HG03342 (cell line): ENCODE measurements around the gene SLC25A33.
"Not testable (repeated sequence)": the region's sequence is repeated elsewhere in the genome, so short reads cannot be mapped to it uniquely, and the experiment has no call there.

ENCODE experiments used
- ATAC-seq: cut with Tn5 transposase; IDR thresholded peaks from one replicate; pipeline ENCODE4 v1.9.1; 2021; ENCODE audit warnings: mild to moderate bottlenecking, moderate library complexity; ENCODE audit not compliant: unreplicated experiment

Gene SLC25A33

DNA sequence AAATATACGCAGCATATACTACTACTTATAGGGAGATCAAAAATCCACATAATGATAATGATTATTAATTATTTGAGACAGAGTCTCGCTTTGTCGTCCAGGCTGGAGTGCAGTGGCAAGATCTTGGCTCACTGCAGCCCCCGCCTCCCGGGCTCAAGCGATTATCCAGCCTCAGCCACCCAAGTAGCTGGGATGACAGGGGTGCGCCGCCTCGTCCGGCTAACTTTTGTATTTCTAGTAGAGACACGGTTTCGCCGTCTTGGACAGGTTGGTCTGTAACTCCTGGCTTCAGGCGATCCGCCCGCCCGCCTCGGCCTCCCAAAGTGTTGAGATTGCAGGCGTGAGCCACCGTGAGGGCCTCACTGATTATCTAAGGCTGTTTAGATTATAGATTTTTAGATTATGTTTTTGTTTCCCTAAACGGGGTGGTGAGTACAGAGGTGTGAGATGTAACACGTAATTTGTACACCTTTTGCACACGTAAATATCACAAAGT is 548 bp upstream of the SLC25A33 start:
- ATAC-seq = no peak

DNA sequence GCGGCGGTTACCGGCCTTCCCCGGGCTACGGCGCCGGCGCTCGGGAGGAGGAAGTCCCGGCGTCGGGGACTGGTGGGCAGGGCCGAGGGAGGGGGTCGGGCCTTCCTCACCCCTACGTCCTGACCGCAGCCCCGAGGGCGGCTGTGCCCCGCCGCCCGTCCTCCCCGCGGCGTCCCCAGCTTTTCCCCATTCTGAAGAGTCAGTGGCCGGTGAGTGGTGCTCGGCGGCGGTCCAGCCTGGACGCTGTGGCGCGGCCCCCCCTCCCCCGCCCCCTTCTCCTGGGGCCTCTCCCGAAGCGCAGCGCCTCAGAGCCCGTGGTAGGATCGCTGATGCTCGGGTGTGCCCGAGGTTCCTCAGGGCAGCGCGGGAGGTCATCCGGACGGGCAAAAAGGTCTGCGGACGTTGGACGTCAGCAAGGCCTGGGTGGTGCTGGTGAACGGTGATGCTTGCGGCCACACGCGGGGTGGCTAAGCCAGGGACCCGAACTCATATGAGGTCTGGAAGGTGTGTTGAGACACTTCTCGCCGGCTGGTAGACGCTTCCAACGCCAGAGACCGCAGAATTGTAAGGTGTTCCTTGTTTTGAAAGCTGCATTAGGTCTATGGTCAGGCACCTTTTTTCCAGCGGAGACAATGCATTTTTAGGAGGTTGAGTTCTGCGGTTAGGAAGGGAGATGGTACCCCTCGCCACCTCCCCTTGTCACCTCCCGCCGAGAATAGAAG is 725 bp downstream of the SLC25A33 start:
- peak; percentile 31 for ATAC-seq

GRCh38 chr1:9542430-9542829 is 3.2 kb downstream of the SLC25A33 start:
- no peak for ATAC-seq

DNA sequence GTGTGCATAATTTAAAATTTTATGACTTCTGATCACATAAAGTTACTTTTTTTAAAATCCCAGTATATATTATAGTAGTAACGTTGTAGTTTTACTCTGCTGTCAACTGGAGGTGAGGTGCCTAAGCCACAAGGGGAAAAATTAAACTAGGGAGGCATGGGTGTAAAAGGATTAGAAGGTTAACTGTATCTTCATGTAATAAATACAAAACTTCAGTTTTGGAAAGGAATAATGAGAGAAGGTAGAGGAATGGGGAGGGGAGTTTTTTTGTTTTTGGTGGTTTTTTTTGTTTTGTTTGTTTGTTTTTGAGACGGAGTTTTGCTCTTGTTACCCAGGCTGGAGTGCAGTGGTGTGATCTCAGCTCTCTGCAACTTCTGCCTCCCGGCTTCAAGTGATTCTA is 5.7 kb downstream of the SLC25A33 start:
- ATAC-seq = no peak

GRCh38 chr1:9549955-9550546 is 10.8 kb downstream of the SLC25A33 start:
- ATAC-seq = no peak

DNA sequence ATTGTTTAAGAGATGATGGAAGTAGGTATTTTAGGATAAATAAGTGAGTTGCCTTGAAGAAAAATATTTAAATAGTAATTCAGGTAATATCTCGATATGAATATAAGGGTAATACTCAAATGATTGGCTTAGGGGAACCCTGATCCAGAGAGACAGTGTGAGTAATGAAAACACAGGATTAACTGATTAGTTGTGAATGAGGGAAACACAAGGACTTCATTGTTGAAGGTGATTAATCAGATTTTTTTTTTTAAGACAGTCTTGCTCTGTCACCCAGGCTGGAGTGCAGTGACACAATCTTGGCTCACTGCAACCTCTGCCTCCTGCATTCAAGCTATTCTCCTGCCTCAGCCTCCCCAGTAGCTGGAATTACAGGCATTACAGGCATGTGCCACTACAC is 12.7 kb downstream of the SLC25A33 start:
- no peak for ATAC-seq

DNA sequence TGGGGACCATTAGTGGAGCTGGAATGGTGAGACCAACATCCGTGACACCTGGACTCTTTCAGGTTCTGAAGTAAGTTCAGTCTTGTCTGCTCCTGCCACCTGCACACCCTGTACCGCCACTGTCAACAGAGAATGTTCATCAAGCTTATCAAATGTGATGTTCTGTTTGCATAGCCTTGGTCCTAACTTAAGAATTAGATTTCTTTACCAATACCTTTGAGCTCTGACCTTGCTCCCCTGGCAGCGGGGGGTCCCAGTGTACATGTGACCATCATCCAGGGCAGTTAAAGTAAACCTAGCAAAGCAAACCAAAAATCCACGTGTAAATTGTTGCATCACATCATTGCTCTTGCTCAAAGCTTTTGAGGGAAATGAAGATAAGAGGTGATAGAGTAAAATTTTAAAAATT is 14.5 kb downstream of the SLC25A33 start:
- ATAC-seq = no peak

GRCh38 chr1:9555942-9556341 is 16.7 kb downstream of the SLC25A33 start:
- no peak for ATAC-seq

GRCh38 chr1:9557624-9558023 is 18.4 kb downstream of the SLC25A33 start:
- no peak for ATAC-seq

DNA sequence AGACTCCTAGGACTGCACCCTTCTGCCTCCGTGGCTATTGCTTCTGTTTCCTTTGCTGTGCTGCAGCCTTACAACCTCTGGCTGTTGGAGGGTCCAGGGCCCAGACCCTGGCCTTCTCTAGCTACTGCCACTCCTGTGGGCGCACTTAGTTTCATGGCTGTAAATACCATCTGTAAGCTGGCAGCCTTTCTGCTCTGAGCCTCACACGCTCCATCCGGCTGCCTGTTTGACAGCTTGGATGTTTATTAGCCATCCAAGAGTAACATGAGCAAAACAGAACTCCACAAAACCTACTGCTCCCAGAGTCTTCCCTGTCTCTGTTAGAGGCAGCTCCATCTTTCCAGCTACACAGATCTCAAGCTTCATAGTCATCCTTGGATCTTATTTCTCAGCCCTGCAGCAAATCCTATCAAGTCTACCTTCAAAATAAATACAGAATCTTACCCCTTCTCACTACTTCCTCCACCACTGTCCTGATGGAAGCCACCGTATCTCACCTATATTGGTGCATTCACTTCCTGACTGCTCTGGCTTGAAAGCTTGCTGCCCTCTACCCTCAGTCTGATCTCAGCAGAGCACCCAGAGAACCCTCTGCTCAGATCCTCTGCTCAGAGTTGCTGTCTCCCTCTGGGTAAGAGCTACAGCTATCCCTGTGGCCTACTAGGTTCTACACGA is 19.1 kb downstream of the SLC25A33 start:
- no peak for ATAC-seq

- no peak for ATAC-seq
Observed at GRCh38 chr1:9558946-9559545, 19.8 kb downstream of the SLC25A33 start.

DNA sequence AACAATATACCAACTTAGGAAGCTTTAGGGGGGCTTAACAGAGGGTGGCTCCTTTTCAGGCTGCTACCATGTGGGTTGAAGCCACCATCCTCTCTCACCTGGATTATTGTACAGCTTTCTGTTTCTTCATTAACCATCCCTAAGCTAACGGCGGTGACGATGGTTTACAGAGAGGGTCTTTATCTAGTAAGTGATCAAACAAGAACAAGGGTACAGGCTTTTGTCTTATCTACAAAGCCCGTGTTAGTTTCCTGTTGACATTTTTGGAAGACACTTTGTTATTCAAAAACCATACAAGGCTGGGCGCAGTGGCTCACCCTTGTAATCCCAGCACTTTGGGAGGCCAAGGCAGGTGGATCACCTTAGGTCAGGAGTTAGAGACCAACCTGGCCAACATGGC is 20.4 kb downstream of the SLC25A33 start:
- ATAC-seq = no peak

GRCh38 chr1:9560090-9560489 is 20.8 kb downstream of the SLC25A33 start:
- ATAC-seq = not testable (repeated sequence)

DNA sequence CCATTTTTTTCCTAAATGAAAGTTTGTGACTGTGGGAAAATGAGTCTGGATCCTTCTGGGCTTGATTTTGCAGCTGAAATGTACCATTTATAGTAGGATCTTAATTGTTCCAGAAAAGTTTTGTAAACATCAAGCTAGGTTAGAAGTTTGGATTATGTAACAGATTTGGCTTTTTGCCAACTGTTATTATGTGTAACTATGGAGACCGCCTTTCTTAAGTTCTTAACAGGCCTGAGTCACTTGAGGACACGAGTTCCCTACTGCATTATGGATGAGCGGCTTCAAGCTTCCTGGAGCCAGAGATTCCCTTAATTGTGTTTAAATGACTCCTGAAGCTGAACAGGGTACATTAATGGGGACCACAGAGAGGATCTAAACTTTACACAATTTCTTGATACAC is 22.2 kb downstream of the SLC25A33 start:
- ATAC-seq = no peak

- no peak for ATAC-seq
Observed at GRCh38 chr1:9569267-9569666, 30.0 kb downstream of the SLC25A33 start.

- not testable (repeated sequence) for ATAC-seq
Observed at GRCh38 chr1:9570886-9571529, 31.7 kb downstream of the SLC25A33 start.

- ATAC-seq = no peak
Observed at GRCh38 chr1:9573723-9574122, 34.5 kb downstream of the SLC25A33 start.

DNA sequence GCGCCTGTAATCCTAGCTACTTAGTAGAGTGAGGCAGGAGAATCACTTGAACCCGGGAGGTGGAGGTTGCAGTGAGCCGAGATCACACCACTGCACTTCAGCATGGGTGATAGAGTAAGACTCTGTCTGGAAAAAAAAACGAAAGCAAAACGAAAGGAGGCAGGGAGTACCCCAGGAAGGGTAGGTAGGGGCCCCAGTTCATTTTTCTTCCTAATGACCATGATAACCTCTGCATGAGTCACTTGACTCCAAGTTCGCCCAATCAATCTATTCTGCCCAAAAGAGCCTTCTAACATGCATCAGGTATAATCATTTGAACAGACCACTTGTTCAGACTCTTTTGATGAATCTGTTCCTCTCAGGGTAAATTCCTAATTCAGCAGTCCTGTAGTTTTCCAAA is 36.2 kb downstream of the SLC25A33 start:
- ATAC-seq = no peak

- no peak for ATAC-seq
Observed at GRCh38 chr1:9576903-9577302, 37.6 kb downstream of the SLC25A33 start.

DNA sequence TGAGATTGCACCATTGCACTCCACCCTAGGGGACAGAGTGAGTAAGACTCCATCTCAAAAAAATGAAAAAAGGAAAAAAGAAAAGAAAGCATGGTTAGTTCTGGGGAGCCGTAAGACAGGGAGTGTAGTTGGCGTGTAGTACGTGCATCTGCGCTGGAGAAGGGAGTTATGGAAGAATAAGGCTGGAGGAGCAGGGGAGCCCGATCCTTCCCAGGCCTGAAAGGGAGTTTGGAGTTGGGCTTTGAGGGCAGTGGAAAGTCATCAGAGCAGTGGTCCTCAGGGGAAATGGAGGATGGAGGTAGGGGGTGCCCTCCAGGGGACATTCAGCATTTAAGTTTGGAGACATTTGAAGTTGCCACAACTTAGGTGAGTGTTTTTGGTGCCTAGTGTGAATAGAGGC is 38.2 kb downstream of the SLC25A33 start:
- ATAC-seq = no peak

- ATAC-seq = no peak
Observed at GRCh38 chr1:9580942-9581341, 41.7 kb downstream of the SLC25A33 start.
